Esophagus squamous epithelium (tissue), 4 donors: ENCODE data around the gene DSCAML1.

ENCODE experiments used
- POLR2A ChIP-seq, 4 donors: fragments of 450-650 bp; IDR thresholded peaks; one replicate each; pipeline ENCODE4 v1.6.1; 2017; ENCODE audit warnings: antibody characterized with exemption in 4 of 4, mild to moderate bottlenecking in 4 of 4, moderate library complexity in 3 of 4
- TF ChIP-seq, protein P1 (sequence below), 6 experiments: fragments of 450-650 bp in 4 of 6; fragments of 200-600 bp in 2 of 6; sonication (generic) in 2 of 6; IDR thresholded peaks; one replicate each; pipeline ENCODE4 v1.5.1; 2016 to 2019; ENCODE audit warnings: antibody characterized with exemption in 6 of 6, mild to moderate bottlenecking in 4 of 6, moderate library complexity in 4 of 6

DNA sequence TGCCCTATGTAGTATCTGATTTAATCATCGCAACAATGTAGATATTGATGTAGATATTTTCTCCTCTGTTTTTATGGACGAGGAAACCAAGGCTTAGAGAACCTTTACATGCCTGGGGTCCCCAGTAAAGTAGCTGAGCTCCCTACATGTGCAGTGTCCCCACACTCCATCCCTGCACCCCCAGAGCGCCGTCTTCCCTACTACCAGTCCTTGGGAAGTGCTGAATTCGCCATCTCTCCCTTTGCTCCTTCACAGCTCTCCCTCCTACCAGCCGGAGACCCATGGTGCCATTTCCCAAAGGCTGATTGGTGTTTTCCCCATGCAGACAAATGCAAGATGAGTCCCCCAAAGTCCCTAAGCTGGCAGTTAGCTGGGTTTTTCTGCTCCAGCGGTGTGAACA lies 383.4 kb downstream of the DSCAML1 start:
- TF ChIP-seq, protein P1, sequence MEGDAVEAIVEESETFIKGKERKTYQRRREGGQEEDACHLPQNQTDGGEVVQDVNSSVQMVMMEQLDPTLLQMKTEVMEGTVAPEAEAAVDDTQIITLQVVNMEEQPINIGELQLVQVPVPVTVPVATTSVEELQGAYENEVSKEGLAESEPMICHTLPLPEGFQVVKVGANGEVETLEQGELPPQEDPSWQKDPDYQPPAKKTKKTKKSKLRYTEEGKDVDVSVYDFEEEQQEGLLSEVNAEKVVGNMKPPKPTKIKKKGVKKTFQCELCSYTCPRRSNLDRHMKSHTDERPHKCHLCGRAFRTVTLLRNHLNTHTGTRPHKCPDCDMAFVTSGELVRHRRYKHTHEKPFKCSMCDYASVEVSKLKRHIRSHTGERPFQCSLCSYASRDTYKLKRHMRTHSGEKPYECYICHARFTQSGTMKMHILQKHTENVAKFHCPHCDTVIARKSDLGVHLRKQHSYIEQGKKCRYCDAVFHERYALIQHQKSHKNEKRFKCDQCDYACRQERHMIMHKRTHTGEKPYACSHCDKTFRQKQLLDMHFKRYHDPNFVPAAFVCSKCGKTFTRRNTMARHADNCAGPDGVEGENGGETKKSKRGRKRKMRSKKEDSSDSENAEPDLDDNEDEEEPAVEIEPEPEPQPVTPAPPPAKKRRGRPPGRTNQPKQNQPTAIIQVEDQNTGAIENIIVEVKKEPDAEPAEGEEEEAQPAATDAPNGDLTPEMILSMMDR (IDR thresholded peaks at IDR 0.05) = no peak
- no peak for TF ChIP-seq POLR2A (IDR thresholded peaks at IDR 0.05)
